GM12878 (cell line): Measurements from ENCODE around the gene BEND4. TPM values are rescaled to one million over a fixed set of nuclear protein-coding genes. Genes with fewer than 3 reads are reported as not detected.

ENCODE experiments used
- BCL11A ChIP-seq: IDR thresholded peaks from 2 replicates; pipeline ENCODE4 v1.6.1; 2011; ENCODE audit warnings: low read depth, low read length
- CBX3 ChIP-seq: fragments of 200-600 bp; sonication (generic); IDR thresholded peaks from 2 replicates; pipeline ENCODE4 v1.6.1; 2016; ENCODE audit warnings: low read depth, borderline replicate concordance
- CEBPB ChIP-seq, 2 experiments: fragments of 150-350 bp in 1 of 2; IDR thresholded peaks; 2 replicates each; pipeline ENCODE4 v1.6.1; 2012 to 2014; ENCODE audit warnings: low read depth in 2 of 2, low read length in 2 of 2, borderline replicate concordance in 1 of 2, inconsistent platforms in 1 of 2
- CHD2 ChIP-seq: IDR thresholded peaks from 2 replicates; pipeline ENCODE4 v1.6.1; 2011; ENCODE audit warnings: low read depth, low read length, improper control_type of control experiment, borderline replicate concordance
- DPF2 ChIP-seq: fragments of 450-650 bp; IDR thresholded peaks from 2 replicates; pipeline ENCODE4 v1.6.1; 2017; ENCODE audit warnings: mild to moderate bottlenecking
- EP300 ChIP-seq, 2 experiments: fragments of 150-350 bp in 1 of 2; IDR thresholded peaks; 2 replicates each; pipeline ENCODE4 v1.6.1; 2011 to 2012; ENCODE audit warnings: low read depth in 2 of 2, low read length in 2 of 2, borderline replicate concordance in 1 of 2, improper control_type of control experiment in 1 of 2, inconsistent platforms in 1 of 2; ENCODE audit not compliant: control insufficient read depth in 1 of 2
- MEF2A ChIP-seq: IDR thresholded peaks from 2 replicates; pipeline ENCODE4 v1.6.1; 2011; ENCODE audit warnings: low read depth, mild to moderate bottlenecking, low read length, moderate library complexity; ENCODE audit not compliant: insufficient read depth
- MTA2 ChIP-seq: fragments of 450-650 bp; IDR thresholded peaks from 2 replicates; pipeline ENCODE4 v1.6.1; 2016; ENCODE audit warnings: low read depth, mild to moderate bottlenecking, moderate library complexity
- RAD51 ChIP-seq: fragments of 450-650 bp; IDR thresholded peaks from 2 replicates; pipeline ENCODE4 v1.6.1; 2016; ENCODE audit warnings: moderate library complexity, mild to moderate bottlenecking, inconsistent platforms
- SPI1 ChIP-seq: IDR thresholded peaks from 2 replicates; pipeline ENCODE4 v1.6.1; 2011; ENCODE audit warnings: low read depth, mild to moderate bottlenecking, low read length, moderate library complexity, borderline replicate concordance; ENCODE audit not compliant: insufficient read depth
- SRF ChIP-seq, 2 experiments: IDR thresholded peaks; 2 replicates each; pipeline ENCODE4 v1.6.1; 2011; ENCODE audit warnings: low read depth in 2 of 2, low read length in 2 of 2, mild to moderate bottlenecking in 1 of 2, moderate library complexity in 1 of 2
- TBL1XR1 ChIP-seq: IDR thresholded peaks from 2 replicates; pipeline ENCODE4 v1.6.1; 2012; ENCODE audit warnings: low read depth, low read length, improper control_type of control experiment
- TCF3 ChIP-seq: IDR thresholded peaks from 2 replicates; pipeline ENCODE4 v1.6.1; 2012; ENCODE audit warnings: low read depth, mild to moderate bottlenecking, low read length, borderline replicate concordance; ENCODE audit not compliant: insufficient read depth
- ZNF217 ChIP-seq: fragments of 450-650 bp; IDR thresholded peaks from 2 replicates; pipeline ENCODE4 v1.6.1; 2017; ENCODE audit warnings: antibody characterized with exemption, mild to moderate bottlenecking
- polyA plus RNA-seq, 11 experiments: library from polyadenylated mRNA; depleted of rRNA in 4 of 11; unstranded in 6 of 11; stranded (reverse) in 5 of 11; fragments of >200 nt; fragmentation: Nextera tagmentation in 4 of 11; fragmentation: Illumina TruSeq in 1 of 11; extraction: Ambion mirVana in 4 of 11; extraction: Trizol in 1 of 11; gene quantifications; 1 replicate in 1 of 11; 2 replicates in 10 of 11; pipeline versions ENCODE4 v1.2.1 to v1.2.3, GENCODE V29; 2011 to 2016; ENCODE audit warnings: inconsistent platforms in 2 of 11, missing spikeins in 2 of 11, low read depth in 1 of 11
- total RNA-seq, 4 experiments: library from RNA; depleted of rRNA in 3 of 4; stranded (reverse); fragments of >200 nt in 3 of 4; fragmentation: Illumina TruSeq in 1 of 4; extraction: Trizol in 1 of 4; gene quantifications; 2 replicates each; pipeline versions ENCODE4 v1.2.1 to v1.2.3, GENCODE V29; 2013 to 2021
- TF ChIP-seq, protein P1 (sequence below): IDR thresholded peaks from 2 replicates; pipeline ENCODE4 v1.6.1; 2012; ENCODE audit warnings: improper control_type of control experiment, low read depth, low read length; ENCODE audit not compliant: insufficient replicate concordance
- TF ChIP-seq, protein P2 (sequence below): IDR thresholded peaks from 2 replicates; pipeline ENCODE4 v1.6.1; 2012; ENCODE audit warnings: low read length, inconsistent platforms
- TF ChIP-seq, protein P3 (sequence below): fragments of 450-650 bp; IDR thresholded peaks from 2 replicates; pipeline ENCODE4 v1.6.1; 2017; ENCODE audit warnings: mild to moderate bottlenecking, low read depth, inconsistent platforms; ENCODE audit not compliant: poor library complexity, severe bottlenecking
- TF ChIP-seq, protein P4 (sequence below): IDR thresholded peaks from 2 replicates; pipeline ENCODE4 v1.6.1; 2011; ENCODE audit warnings: borderline replicate concordance, low read depth, mild to moderate bottlenecking, moderate library complexity, low read length; ENCODE audit not compliant: insufficient read depth, poor library complexity, severe bottlenecking

Gene BEND4
- total and polyA plus RNA-seq, 10 of the 15 experiments (the other 5 are each of a cell fraction or from before 2014, with no cell fraction given), result under 0.01 to 0.15 (median 0.04) TPM; not detected in 1

DNA sequence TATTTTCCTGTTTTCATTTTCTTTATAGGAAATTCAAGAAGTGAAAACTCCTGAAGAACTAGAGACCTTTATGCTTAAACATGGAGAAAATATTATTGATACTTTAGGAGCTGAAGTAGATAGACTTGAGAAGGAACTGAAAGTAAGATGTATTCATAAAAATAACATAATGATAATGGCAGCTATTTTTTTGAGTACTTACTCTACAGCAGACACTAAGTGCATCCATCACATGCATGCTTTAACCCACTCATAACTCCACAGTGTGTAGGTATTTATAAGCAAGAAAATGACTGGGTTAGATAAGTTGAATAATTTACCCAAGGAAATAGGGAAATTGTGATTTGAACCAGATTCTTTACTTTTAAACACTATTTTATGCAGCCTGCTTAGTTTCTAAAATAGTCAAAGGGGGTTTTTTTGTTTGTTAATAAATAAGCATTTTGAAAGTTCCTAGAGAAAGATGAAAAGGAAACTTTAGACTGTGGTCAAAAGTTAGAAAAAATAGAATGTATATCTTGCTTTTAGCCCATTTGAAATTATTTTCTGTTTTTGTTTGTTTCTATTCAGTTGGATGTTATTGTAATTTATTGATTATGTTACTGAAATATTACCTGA, 74.2 kb downstream of the BEND4 start (continued):
- TF ChIP-seq, protein P1, sequence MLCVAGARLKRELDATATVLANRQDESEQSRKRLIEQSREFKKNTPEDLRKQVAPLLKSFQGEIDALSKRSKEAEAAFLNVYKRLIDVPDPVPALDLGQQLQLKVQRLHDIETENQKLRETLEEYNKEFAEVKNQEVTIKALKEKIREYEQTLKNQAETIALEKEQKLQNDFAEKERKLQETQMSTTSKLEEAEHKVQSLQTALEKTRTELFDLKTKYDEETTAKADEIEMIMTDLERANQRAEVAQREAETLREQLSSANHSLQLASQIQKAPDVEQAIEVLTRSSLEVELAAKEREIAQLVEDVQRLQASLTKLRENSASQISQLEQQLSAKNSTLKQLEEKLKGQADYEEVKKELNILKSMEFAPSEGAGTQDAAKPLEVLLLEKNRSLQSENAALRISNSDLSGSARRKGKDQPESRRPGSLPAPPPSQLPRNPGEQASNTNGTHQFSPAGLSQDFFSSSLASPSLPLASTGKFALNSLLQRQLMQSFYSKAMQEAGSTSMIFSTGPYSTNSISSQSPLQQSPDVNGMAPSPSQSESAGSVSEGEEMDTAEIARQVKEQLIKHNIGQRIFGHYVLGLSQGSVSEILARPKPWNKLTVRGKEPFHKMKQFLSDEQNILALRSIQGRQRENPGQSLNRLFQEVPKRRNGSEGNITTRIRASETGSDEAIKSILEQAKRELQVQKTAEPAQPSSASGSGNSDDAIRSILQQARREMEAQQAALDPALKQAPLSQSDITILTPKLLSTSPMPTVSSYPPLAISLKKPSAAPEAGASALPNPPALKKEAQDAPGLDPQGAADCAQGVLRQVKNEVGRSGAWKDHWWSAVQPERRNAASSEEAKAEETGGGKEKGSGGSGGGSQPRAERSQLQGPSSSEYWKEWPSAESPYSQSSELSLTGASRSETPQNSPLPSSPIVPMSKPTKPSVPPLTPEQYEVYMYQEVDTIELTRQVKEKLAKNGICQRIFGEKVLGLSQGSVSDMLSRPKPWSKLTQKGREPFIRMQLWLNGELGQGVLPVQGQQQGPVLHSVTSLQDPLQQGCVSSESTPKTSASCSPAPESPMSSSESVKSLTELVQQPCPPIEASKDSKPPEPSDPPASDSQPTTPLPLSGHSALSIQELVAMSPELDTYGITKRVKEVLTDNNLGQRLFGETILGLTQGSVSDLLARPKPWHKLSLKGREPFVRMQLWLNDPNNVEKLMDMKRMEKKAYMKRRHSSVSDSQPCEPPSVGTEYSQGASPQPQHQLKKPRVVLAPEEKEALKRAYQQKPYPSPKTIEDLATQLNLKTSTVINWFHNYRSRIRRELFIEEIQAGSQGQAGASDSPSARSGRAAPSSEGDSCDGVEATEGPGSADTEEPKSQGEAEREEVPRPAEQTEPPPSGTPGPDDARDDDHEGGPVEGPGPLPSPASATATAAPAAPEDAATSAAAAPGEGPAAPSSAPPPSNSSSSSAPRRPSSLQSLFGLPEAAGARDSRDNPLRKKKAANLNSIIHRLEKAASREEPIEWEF, result peak; percentile 23
- TF ChIP-seq, protein P2, sequence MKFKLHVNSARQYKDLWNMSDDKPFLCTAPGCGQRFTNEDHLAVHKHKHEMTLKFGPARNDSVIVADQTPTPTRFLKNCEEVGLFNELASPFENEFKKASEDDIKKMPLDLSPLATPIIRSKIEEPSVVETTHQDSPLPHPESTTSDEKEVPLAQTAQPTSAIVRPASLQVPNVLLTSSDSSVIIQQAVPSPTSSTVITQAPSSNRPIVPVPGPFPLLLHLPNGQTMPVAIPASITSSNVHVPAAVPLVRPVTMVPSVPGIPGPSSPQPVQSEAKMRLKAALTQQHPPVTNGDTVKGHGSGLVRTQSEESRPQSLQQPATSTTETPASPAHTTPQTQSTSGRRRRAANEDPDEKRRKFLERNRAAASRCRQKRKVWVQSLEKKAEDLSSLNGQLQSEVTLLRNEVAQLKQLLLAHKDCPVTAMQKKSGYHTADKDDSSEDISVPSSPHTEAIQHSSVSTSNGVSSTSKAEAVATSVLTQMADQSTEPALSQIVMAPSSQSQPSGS, result peak; percentile 32; the same call in 1 of the 2 replicates
- TF ChIP-seq TBL1XR1 (no peak), SRF (IDR thresholded peaks at IDR 0.05; ENCODE audit: low read depth in 2 of 2, low read length in 2 of 2) (no peak), CEBPB (IDR thresholded peaks at IDR 0.05; ENCODE audit: borderline replicate concordance in 1 of 2, low read depth in 2 of 2, low read length in 2 of 2) (peak in 1 of 2 experiments; percentile 29; a peak in 1 of 4 replicates), SPI1 (peak; percentile 61), CBX3 (no peak), TCF3 (no peak), DPF2 (peak; percentile 67; the same call in 1 of the 2 replicates), CHD2 (no peak), BCL11A (no peak), EP300 (IDR thresholded peaks at IDR 0.05; ENCODE audit: borderline replicate concordance in 1 of 2, control insufficient read depth in 1 of 2, low read depth in 2 of 2, low read length in 2 of 2) (0 out of 4 replicates have a peak, but pooled peaks of 1 of the 2 experiments have one; percentile 17), ZNF217 (peak; percentile 64; the same call in 1 of the 2 replicates), MTA2 (peak; percentile 66), RAD51 (0 out of 2 replicates have a peak, but pooled peaks have one; percentile 23), MEF2A (0 out of 2 replicates have a peak, but pooled peaks have one; percentile 43)
- TF ChIP-seq, protein P3, sequence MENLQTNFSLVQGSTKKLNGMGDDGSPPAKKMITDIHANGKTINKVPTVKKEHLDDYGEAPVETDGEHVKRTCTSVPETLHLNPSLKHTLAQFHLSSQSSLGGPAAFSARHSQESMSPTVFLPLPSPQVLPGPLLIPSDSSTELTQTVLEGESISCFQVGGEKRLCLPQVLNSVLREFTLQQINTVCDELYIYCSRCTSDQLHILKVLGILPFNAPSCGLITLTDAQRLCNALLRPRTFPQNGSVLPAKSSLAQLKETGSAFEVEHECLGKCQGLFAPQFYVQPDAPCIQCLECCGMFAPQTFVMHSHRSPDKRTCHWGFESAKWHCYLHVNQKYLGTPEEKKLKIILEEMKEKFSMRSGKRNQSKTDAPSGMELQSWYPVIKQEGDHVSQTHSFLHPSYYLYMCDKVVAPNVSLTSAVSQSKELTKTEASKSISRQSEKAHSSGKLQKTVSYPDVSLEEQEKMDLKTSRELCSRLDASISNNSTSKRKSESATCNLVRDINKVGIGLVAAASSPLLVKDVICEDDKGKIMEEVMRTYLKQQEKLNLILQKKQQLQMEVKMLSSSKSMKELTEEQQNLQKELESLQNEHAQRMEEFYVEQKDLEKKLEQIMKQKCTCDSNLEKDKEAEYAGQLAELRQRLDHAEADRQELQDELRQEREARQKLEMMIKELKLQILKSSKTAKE, result peak; percentile 40
- TF ChIP-seq, protein P4, sequence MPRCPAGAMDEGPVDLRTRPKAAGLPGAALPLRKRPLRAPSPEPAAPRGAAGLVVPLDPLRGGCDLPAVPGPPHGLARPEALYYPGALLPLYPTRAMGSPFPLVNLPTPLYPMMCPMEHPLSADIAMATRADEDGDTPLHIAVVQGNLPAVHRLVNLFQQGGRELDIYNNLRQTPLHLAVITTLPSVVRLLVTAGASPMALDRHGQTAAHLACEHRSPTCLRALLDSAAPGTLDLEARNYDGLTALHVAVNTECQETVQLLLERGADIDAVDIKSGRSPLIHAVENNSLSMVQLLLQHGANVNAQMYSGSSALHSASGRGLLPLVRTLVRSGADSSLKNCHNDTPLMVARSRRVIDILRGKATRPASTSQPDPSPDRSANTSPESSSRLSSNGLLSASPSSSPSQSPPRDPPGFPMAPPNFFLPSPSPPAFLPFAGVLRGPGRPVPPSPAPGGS, result no peak
